ENCODE measurements around the gene RAD51AP2.
A peak's percentile ranks its signal among the peaks of the same experiment; 100 is the strongest.

Gene RAD51AP2

DNA sequence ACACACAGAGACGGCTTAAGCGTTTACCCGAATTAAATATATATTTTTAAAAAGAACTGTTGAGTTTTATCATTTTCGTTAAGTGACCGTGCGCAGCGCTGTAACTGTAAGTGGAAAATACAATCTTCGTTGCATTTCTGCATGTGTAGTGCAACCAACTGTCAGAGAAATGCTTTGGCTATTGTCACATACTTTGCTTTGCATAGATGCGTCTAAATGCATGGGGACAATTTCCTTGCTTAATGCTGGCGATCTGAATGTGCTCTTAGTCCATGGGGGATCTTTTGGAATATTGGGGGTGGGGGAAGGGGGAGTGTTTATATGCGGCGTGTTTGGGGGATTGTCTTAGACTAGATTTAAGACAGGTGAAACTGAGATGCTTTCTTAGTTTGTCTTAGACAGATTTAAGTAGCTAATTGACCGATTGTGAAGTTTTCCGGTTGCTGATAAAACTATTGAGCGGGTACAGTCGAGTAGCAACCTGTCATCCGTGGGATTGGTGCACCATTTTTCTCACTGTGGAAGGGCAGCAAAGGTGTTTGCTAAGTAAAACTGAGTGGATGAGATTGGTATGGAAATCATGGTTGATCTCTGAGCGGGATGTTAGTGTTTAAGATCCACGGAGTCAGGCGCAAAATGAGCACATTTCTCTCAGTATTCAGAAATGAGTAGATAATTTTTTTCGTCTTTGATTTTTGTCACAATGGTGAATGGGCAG lies 22.7 kb upstream of the RAD51AP2 start:
- TF ChIP-seq GATA2 (IDR thresholded peaks at IDR 0.05; ENCODE audit: low read depth, low read length) (no peak), GATA3 (IDR thresholded peaks at IDR 0.05; ENCODE audit: low read depth, low read length) (no peak)

DNA sequence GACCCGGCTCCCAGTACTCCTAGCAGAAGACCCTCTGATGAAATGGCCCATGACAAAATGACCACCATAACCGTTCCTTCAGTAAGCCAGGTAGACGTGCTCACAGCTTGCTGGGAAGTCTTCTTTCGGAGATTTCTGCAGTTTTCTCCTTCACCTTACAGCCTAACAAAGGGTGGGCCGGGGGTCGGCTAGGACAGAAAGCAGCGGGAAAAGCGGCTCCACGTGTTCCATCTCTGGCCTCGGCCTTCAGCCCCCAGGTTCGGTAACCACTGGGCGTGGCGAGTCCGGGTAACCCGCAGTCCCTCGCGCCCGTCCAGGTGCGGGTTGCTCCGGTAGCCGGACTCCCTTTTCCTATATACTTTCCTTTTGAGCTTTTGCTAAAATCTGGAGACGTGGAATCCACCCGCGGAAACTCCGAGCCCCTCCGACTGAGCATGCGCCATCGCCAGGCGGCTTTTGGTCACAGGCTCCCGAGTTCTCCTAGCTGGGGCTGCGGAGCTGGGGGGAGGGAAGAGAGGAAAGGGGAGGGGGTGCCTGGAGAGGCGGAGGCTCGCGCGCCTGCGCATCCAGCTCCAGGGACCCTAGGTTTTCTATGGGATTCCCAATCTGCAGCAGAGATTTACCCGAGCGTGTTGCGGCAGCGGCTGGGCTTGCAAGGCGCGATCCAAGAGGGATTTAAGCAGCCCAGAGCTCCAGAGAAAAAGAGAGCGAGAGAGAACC lies 22.0 kb upstream of the RAD51AP2 start, which contains the start of gene VSNL1:
Gene VSNL1, plus strand, starts transcription at position 604 of the 720 bp plus-strand sequence. CDS start 51,379 bp downstream, outside the sequence.
- no peak for TF ChIP-seq GATA3 (IDR thresholded peaks at IDR 0.05; ENCODE audit: low read depth, low read length)
- peak; percentile 11; the same call in 1 of the 2 replicates for TF ChIP-seq GATA2 (IDR thresholded peaks at IDR 0.05; ENCODE audit: low read depth, low read length)

DNA sequence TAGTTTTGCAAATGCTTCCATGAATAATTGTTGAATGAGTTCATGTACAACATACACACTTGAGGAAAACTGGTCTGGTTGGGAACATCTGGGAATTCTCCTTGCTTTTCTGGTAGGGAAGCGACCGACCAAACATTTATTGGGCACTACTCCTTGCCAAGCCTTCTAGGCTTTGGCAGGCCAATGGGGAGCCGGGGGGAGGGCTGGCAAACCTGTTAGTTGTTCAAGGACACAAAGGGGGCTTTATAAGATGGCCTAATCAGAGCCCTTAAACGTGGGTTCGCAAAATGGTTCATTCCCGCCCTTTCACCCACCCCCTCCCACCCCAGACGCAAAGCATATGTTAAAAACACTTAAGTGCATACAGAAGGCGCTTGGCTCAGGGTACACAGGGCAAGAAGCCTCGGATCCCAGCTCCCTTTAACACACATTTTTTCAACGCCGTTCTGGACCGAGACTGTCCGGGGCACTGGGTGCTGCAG lies 21.4 kb upstream of the RAD51AP2 start:
- TF ChIP-seq GATA3 (IDR thresholded peaks at IDR 0.05; ENCODE audit: low read depth, low read length) = no peak
- TF ChIP-seq GATA2 (IDR thresholded peaks at IDR 0.05; ENCODE audit: low read depth, low read length) = no peak

DNA sequence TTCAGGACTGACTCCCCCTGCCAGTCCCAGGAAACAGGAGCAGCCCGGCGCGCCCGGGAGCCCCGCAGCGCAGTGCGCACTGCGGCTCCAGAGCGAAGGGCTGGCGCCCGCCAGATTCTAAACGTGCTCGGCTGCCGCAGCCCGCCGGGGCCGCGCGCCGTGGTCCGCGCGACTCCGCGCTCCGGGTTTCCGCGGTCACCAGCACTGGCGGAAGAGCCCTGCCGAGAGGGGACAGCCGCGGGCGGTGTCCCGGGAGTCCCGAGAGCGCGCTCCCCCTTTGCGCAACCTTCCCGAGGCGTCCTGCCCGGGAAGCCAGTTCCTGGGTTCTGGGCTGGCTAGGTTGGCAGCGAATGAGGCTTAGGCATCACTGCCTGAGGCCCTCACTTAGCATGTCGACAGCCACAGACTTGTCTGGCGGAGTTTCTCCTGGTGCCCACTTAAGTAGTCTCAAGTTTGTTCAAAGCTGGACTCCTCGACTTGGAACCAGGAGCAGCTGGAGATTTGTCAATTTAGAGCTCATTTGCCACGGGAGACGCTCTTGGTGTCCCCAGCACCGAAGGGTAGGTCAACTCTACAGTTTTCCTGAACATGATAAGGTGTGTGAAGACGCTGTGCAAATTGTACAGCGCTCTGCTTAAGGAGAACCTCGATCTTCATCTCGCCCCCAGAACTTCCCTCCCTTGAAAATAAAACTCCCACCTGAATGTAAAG lies 20.8 kb upstream of the RAD51AP2 start:
- TF ChIP-seq GATA2 (IDR thresholded peaks at IDR 0.05; ENCODE audit: low read depth, low read length) (peak; percentile 4; the same call in 1 of the 2 replicates), GATA3 (IDR thresholded peaks at IDR 0.05; ENCODE audit: low read depth, low read length) (no peak)

DNA sequence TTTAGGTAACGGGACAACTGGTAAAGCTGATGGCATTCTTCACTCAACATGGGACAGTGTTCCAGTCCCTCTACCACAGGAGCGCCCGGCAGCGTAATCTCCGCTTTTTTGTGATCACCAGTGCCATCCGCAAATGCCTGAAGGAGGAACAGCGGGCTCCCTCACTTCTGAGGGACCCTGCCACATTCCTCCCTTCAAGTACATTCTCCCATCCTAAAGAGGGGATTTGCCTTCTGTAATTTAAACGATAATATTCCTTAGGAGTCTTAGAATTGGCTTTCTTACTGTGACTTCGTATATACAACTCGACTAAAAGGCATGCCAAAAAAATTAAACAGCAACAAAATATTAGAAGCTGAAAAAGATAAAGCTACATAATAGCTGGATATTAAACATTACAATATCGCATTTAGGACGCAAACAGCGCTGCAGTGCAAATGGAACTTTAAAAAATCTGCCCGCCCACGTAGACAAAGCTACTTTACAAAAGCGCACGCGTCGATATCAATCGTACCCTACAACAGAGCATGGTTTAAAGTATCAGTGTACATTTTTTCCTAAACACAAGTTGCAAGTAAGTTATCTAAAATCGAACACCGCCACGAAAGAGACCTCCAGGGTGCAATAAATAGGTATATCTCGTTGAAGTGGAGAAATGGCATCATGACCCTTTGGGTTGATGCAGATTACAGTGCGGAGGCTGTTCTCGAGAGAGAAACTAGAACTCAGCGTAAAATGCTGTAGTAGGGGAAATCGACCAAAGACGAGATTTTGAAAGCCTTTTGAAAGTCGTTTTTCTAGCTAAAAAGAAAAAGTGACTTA lies 20.0 kb upstream of the RAD51AP2 start:
- TF ChIP-seq GATA2 (IDR thresholded peaks at IDR 0.05; ENCODE audit: low read depth, low read length) = 0 out of 2 replicates have a peak, but pooled peaks have one; percentile 7
- TF ChIP-seq GATA3 (IDR thresholded peaks at IDR 0.05; ENCODE audit: low read depth, low read length) = no peak

DNA sequence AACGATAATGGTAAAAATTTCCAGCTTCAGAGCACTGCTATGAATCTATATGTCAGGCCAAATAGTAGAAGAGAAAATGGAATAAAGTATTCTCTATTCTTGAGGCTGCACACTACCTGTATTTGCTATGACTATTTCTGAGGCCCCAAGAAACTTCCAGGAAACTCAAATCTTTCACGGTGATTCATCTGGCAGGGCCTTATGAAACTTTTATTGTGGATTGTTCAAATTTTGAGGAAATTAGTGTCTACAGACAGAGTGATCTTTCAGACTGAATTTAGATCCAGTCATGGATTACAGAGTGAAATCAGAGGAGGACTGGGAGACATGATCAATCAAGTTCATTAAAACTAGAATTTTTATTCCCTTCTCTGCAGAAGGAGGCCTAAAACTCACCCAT lies 18.2 kb upstream of the RAD51AP2 start:
- no peak for TF ChIP-seq GATA2 (IDR thresholded peaks at IDR 0.05; ENCODE audit: low read depth, low read length)
- no peak for TF ChIP-seq GATA3 (IDR thresholded peaks at IDR 0.05; ENCODE audit: low read depth, low read length)

DNA sequence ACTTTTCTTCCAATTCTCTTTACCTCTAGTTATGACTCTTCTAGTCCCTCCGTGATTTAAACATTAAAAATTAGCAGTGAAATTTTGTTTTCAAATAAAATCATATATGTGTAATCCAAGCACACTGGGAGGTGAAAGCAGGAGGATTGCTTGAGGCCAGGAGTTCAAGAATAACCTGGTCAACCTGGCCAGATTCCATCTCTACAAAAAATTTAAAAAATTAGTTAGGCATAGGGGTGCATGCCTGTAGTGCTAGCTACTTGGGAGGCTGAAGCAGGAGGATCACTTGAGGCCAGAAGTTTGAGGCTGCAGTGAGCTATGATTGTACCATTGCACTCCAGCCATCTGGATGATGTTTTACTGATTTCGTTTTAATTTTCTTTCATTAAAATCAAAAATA lies 15.3 kb upstream of the RAD51AP2 start:
- TF ChIP-seq GATA2 (IDR thresholded peaks at IDR 0.05; ENCODE audit: low read depth, low read length) (no peak), GATA3 (IDR thresholded peaks at IDR 0.05; ENCODE audit: low read depth, low read length) (no peak)

DNA sequence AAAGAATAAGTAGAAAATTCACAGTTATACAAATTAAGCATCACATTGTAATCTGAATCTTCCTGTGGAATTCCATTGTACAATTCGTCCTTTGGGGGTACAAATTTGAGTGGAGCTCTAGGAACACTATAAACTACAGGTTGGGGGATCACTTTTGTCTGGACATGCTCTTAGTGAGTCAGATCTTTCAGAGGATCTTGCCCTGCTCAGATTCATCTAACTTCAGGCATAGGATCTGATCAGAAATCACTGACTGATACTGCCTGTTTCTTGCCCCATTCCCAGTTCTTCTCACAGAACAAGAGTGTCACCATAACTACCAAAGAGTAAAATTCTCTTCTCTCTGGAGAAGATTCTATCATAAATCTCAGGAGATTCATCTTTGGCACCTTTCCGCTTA lies 11.5 kb upstream of the RAD51AP2 start:
- no peak for TF ChIP-seq GATA2 (IDR thresholded peaks at IDR 0.05; ENCODE audit: low read depth, low read length)
- TF ChIP-seq GATA3 (IDR thresholded peaks at IDR 0.05; ENCODE audit: low read depth, low read length) = no peak

DNA sequence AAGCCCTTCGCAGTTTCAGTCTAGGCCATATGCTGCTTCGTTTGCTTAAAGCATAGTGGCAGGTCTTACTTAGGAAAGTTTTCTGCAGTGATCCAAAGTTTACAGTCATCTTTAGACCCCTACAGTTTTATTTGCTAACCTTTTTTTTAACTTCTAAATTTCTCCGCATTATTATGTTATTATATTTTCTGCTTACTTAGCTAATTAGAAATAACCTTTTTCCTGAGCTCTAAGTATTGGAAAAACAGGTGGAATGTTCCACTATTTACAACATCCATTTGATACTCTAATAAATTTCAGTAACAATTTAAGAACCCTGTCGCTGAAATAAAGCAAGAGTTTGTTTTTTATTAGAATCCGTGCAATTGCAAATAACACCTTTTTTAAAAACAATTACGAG lies 4.1 kb upstream of the RAD51AP2 start:
- TF ChIP-seq GATA2 (IDR thresholded peaks at IDR 0.05; ENCODE audit: low read depth, low read length) (no peak), GATA3 (IDR thresholded peaks at IDR 0.05; ENCODE audit: low read depth, low read length) (no peak)

DNA sequence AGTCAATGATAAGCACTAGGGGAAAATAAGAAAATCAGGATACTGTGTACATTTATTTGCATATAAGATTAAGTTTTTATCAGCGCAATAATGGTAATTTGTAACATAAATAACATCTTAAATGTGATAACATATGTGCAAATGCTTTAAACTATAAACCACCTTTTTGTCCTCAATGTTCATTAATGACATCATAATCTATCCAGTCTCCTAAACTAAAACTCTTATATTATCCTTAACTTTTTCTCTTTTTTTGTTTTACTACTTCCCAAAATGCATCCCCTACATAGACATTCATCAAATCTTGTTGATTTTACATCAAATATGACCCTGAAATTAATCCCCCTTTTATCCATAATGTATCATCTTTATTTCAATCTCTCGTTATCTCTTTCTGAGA lies 3.4 kb upstream of the RAD51AP2 start:
- TF ChIP-seq GATA2 (IDR thresholded peaks at IDR 0.05; ENCODE audit: low read depth, low read length) (no peak), GATA3 (IDR thresholded peaks at IDR 0.05; ENCODE audit: low read depth, low read length) (no peak)

DNA sequence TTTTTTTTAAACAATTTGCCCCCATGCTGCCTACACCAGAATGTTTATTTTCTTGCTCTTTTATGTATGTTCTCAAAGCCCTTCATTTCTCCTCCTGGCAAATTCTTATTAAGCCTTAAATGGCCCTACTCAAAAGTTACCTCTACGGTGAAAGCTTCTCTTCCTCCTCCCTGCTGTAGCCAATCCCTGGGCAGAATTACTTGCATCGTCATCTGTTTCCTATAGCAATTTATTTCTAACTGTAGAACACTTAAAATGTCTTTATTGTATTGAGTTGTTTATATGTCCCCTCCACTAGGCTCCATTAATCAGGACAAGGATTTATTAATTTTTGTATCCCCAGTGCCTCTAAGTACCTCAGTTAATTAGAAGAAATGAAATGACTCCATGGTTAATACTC lies 2.5 kb upstream of the RAD51AP2 start:
- TF ChIP-seq GATA2 (IDR thresholded peaks at IDR 0.05; ENCODE audit: low read depth, low read length) (no peak), GATA3 (IDR thresholded peaks at IDR 0.05; ENCODE audit: low read depth, low read length) (no peak)

DNA sequence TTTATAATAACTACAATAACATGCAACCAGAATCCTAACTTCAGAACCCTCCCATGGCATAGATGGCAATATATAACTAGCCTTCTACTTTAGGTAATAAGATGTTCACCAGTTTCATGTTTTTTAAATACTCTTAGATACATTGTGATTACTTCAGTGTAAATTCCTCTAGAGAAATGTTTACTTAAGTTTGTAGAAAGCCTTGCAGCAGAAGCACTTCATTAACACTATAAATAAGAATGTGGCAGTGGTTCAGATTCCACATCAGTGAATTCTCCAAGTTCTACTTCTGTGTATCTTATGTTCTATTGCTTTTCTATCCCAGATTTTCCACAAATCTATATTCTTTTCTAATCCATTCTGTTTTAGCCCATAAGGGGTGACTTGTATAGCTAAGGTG lies 1.2 kb upstream of the RAD51AP2 start:
- TF ChIP-seq GATA3 (IDR thresholded peaks at IDR 0.05; ENCODE audit: low read depth, low read length) (no peak), GATA2 (IDR thresholded peaks at IDR 0.05; ENCODE audit: low read depth, low read length) (no peak)

DNA sequence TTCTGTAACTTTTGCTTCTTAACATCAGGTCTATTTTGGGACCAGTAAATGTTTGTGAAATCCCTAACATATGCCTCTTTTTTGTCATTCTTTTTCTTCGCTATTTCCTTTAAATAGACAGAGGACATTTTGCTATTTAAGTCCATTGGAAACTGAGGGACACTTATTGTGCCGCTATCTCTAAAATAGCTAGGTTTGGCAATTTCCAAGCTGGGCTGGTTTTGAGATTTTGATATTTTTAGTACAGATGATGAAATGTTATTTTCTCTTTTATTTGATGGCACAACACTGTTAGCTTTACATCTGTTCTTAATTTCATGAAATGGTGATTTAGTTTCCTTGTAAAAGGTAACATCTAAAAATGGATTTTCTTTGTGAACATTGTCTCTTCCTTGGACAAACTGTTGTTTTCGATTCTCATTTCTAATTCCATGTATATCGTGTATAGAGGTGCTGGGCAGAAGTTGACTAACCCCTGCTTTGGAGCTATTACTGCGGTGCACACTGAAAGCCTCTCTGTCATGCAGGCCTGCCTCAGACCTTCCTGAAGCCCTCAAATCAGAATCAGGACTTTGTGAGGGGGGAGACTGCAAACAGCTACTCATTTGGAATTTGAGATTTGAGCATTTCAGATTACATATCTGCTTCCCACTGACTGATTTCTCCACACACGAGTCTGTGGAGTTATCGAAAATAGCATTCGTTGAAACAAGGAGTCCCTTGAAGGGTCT lies 594 bp downstream of the RAD51AP2 start:
- no peak for TF ChIP-seq GATA2 (IDR thresholded peaks at IDR 0.05; ENCODE audit: low read depth, low read length)
- TF ChIP-seq GATA3 (IDR thresholded peaks at IDR 0.05; ENCODE audit: low read depth, low read length) = no peak

Measured in SH-SY5Y (cell line).